HUES48 (cell line): ENCODE data around the gene UPK3BL2.
"Not testable (repeated sequence)": the region's sequence is repeated elsewhere in the genome, so short reads cannot be mapped to it uniquely, and the experiment has no call there.

Source experiments
- H3K27ac ChIP-seq: one replicate; pipeline ENCODE4 v1.7.0; 2013; ENCODE audit warnings: low read depth, low read length, inconsistent platforms
- H3K27me3 ChIP-seq: 2 replicates; pipeline ENCODE4 v1.6.1; 2013; ENCODE audit warnings: mild to moderate bottlenecking, low read length; ENCODE audit not compliant: control insufficient read depth, insufficient read depth
- H3K36me3 ChIP-seq: 2 replicates; pipeline ENCODE4 v1.6.1; 2013; ENCODE audit warnings: low read length; ENCODE audit not compliant: control insufficient read depth, insufficient read depth
- H3K4me1 ChIP-seq: 2 replicates; pipeline ENCODE4 v1.6.1; 2013; ENCODE audit warnings: mild to moderate bottlenecking, low read length; ENCODE audit not compliant: control insufficient read depth, insufficient read depth
- H3K4me3 ChIP-seq: 2 replicates; pipeline ENCODE4 v1.5.1; 2013; ENCODE audit warnings: mild to moderate bottlenecking, low read depth, low read length
- H3K9ac ChIP-seq: 2 replicates; pipeline ENCODE4 v1.6.1; 2013; ENCODE audit warnings: mild to moderate bottlenecking, low read depth, low read length, moderate library complexity
- H3K9me3 ChIP-seq: 2 replicates; pipeline ENCODE4 v1.6.1; 2013; ENCODE audit warnings: low read length; ENCODE audit not compliant: control insufficient read depth, insufficient read depth

The UPK3BL2 gene

GRCh38 chr7:102527822-102528793, 15.4 kb downstream of the UPK3BL2 start:
- H3K4me3 ChIP-seq, H3K4me1 ChIP-seq, H3K9me3 ChIP-seq, H3K36me3 ChIP-seq, H3K27ac ChIP-seq, H3K27me3 ChIP-seq, H3K9ac ChIP-seq: not testable (repeated sequence)

GRCh38 chr7:102527182-102527581, 16.3 kb downstream of the UPK3BL2 start:
- not testable (repeated sequence) for H3K4me1 ChIP-seq, H3K9ac ChIP-seq, H3K4me3 ChIP-seq, H3K27ac ChIP-seq, H3K9me3 ChIP-seq, H3K27me3 ChIP-seq, H3K36me3 ChIP-seq

GRCh38 chr7:102524803-102525202, 18.7 kb downstream of the UPK3BL2 start:
- not testable (repeated sequence) for H3K4me1 ChIP-seq, H3K27me3 ChIP-seq, H3K9ac ChIP-seq

GRCh38 chr7:102520797-102521196, 22.7 kb downstream of the UPK3BL2 start:
- not testable (repeated sequence) for H3K27ac ChIP-seq, H3K27me3 ChIP-seq, H3K36me3 ChIP-seq, H3K4me1 ChIP-seq, H3K9me3 ChIP-seq, H3K9ac ChIP-seq, H3K4me3 ChIP-seq

More at GRCh38 chr7:102524803-102525202, 18.7 kb downstream of the UPK3BL2 start:
- H3K9me3 ChIP-seq, H3K36me3 ChIP-seq, H3K4me3 ChIP-seq, H3K27ac ChIP-seq: not testable (repeated sequence)

GRCh38 chr7:102517550-102518147, 25.8 kb downstream of the UPK3BL2 start, which contains the start of gene RASA4B:
Gene RASA4B, minus strand, starts transcription at chr7:102517777. Its CDS starts 67 bp downstream, at chr7:102517710.
- not testable (repeated sequence) for H3K4me3 ChIP-seq, H3K9ac ChIP-seq, H3K27ac ChIP-seq, H3K9me3 ChIP-seq, H3K27me3 ChIP-seq, H3K36me3 ChIP-seq, H3K4me1 ChIP-seq

- not testable (repeated sequence) for H3K27me3 ChIP-seq, H3K27ac ChIP-seq, H3K4me3 ChIP-seq, H3K36me3 ChIP-seq, H3K9me3 ChIP-seq, H3K4me1 ChIP-seq, H3K9ac ChIP-seq
Observed at GRCh38 chr7:102516951-102517350, 26.5 kb downstream of the UPK3BL2 start.

GRCh38 chr7:102515889-102516288, 27.6 kb downstream of the UPK3BL2 start:
- not testable (repeated sequence) for H3K27ac ChIP-seq, H3K4me3 ChIP-seq

GRCh38 chr7:102514881-102515721, 28.4 kb downstream of the UPK3BL2 start:
- not testable (repeated sequence) for H3K9me3 ChIP-seq, H3K4me3 ChIP-seq, H3K27me3 ChIP-seq

More at GRCh38 chr7:102515889-102516288, 27.6 kb downstream of the UPK3BL2 start:
- not testable (repeated sequence) for H3K4me1 ChIP-seq, H3K9me3 ChIP-seq, H3K9ac ChIP-seq, H3K27me3 ChIP-seq, H3K36me3 ChIP-seq

GRCh38 chr7:102512642-102513221, 30.8 kb downstream of the UPK3BL2 start:
- H3K27ac ChIP-seq, result not testable (repeated sequence)

More at GRCh38 chr7:102514881-102515721, 28.4 kb downstream of the UPK3BL2 start:
- not testable (repeated sequence) for H3K27ac ChIP-seq, H3K4me1 ChIP-seq, H3K36me3 ChIP-seq, H3K9ac ChIP-seq

GRCh38 chr7:102511860-102512522, 31.5 kb downstream of the UPK3BL2 start:
- H3K27me3 ChIP-seq, H3K27ac ChIP-seq, H3K36me3 ChIP-seq, H3K4me1 ChIP-seq, H3K9me3 ChIP-seq, H3K4me3 ChIP-seq, H3K9ac ChIP-seq: not testable (repeated sequence)

More at GRCh38 chr7:102512642-102513221, 30.8 kb downstream of the UPK3BL2 start:
- H3K36me3 ChIP-seq, H3K4me1 ChIP-seq, H3K9me3 ChIP-seq, H3K4me3 ChIP-seq, H3K9ac ChIP-seq, H3K27me3 ChIP-seq: not testable (repeated sequence)
